ENCODE results near the gene PWWP2B. TPM values are rescaled to one million over a fixed set of nuclear protein-coding genes. Genes with fewer than 3 reads are reported as not detected.
"Not testable (repeated sequence)": the region's sequence is repeated elsewhere in the genome, so short reads cannot be mapped to it uniquely, and the experiment has no call there.

PWWP2B gene
- total RNA-seq, result 10 to 100 TPM; 16.6 to 17.1 TPM

DNA sequence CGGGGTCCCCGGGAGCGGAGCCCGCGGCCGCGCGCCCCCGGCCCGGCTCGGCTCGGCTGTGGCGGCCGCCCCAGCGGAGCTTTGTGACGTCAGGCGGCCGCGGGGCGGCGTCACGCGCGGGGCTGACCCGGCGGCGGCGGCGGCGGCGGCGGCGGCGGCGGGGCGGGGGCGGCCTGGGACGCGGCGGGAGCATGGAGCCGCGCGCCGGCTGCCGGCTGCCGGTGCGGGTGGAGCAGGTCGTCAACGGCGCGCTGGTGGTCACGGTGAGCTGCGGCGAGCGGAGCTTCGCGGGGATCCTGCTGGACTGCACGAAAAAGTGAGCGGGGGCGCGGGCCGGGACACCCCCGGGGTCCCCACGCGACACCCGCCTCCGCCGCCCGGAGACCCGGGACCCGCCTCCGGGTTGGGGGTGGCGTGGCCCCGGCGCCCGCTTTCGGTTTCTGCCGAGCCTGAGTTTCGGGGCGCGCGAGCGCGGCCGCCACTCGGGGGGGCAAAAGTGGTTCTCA is at the start of gene PWWP2B:
PWWP2B (plus strand) TSS at position 165 of the 506 bp plus-strand sequence; CDS start at position 192, 27 bp downstream.
- Mint-ChIP-seq H3K27me3 (peaks cover 2% of the 10 kb centered on the region), H3K4me3 (peak within 1 kb of the TSS; percentile 89), H3K9me3 (peaks cover 5% of the 10 kb centered on the region), H3K4me1 (peaks cover 5% of the 10 kb centered on the region), H3K36me3 (peaks cover 5% of the 10 kb centered on the region), H3K27ac (peak within 1 kb of the TSS; percentile 92)
- ATAC-seq (ENCODE audit: low read depth), result peak; percentile 35
- DNase-seq, result peak; percentile 79
- POLR2A ChIA-PET, result interaction anchor here (1.0 to 4.0 kb wide), 4 partner anchors 11 to 50 kb away, joined by 3 to 33 read pairs (median 4); no protein-coding TSS in a partner anchor

DNA sequence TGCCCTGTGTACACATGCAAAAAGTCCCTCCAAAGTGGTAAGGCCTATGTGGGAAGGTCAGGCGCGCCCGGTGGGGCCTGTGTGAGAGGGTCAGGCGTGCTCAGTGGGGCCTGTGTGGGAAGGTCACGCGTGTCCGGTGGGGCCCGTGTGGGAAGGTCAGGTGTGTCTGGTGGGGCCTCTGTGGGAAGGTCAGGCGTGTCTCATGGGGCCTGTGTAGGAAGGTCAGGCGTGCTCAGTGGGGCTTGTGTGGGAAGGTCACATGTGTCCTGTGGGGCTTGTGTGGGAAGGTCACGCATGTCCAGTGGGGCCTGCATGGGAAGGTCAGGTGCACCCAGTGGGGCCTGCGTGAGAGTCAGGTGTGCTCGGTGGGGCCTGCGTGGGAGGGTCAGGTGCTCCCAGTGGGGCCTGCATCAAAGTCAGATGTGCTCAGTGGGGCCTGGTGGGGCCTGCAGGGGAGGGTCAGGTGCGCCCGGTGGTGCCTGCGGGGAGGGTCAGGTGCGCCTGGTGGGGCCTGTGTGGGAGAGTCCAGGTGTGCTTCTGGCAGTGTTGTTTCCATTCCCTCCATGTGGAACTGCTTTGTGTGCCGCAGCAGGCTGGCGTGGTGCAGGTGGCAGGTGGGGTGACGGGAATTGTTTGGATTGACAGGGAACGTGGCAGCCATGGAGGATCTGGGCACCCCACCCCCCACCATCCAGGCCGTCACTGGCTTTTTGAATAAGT is 49.6 kb upstream of the PWWP2B start:
- peaks cover 2% of the 10 kb centered on the region for H3K36me3 Mint-ChIP-seq
- H3K9me3 Mint-ChIP-seq, result no peaks in the 10 kb centered on the region
- no peaks in the 10 kb centered on the region for H3K27me3 Mint-ChIP-seq
- ATAC-seq (ENCODE audit: low read depth) (no peak), DNase-seq (no peak)
- H3K4me1 Mint-ChIP-seq, result no peaks in the 10 kb centered on the region
- no peak overlapping the region for H3K27ac Mint-ChIP-seq
- no peak overlapping the region for H3K4me3 Mint-ChIP-seq
- POLR2A ChIA-PET, result no interaction called here

DNA sequence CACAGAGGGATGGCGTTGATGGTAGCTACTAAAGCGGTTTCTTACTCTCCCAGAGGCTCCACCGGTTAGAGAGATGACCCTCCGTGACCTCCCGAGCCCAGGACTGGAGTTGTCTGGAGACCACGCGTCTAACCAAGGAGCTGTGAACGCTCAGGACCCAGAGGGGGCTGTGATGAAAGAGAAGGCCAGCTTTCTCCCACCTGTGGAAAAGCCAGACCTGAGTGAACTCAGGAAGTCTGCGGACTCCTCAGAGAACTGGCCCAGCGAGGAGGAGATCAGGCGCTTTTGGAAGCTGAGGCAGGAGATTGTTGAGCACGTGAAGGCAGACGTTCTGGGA is 49.1 kb upstream of the PWWP2B start:
- Mint-ChIP-seq H3K36me3 (no peaks in the 10 kb centered on the region), H3K4me1 (peaks cover 2% of the 10 kb centered on the region), H3K27ac (no peak overlapping the region), H3K9me3 (no peaks in the 10 kb centered on the region), H3K4me3 (no peak overlapping the region), H3K27me3 (no peaks in the 10 kb centered on the region)
- no peak for DNase-seq
- no peak for ATAC-seq (ENCODE audit: low read depth)
- POLR2A ChIA-PET, result no interaction called here

DNA sequence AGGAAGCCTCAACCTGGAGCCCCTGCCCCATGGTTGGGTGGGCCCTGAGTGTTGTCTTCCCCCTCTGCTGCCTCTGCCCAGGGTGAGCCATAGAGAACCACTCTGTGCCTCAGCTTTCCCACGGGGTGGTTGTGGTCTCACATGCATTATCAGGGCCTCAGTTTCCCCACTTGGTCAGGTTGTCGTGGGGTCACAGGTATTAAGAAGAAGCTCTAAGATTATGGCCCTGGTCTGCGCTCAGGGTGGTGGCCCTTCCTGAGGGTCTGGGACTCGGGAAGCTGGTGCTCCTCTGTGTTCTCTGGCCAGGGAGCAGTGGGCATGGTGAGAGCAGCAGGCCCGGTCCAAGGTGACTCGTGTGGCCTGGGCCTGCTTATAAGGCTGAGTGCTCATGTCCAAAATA is 47.2 kb upstream of the PWWP2B start:
- POLR2A ChIA-PET, result no interaction called here
- Mint-ChIP-seq H3K36me3 (no peaks in the 10 kb centered on the region), H3K4me3 (no peak overlapping the region), H3K9me3 (no peaks in the 10 kb centered on the region), H3K4me1 (peaks cover 2% of the 10 kb centered on the region), H3K27me3 (no peaks in the 10 kb centered on the region), H3K27ac (no peak overlapping the region)
- ATAC-seq (ENCODE audit: low read depth) (no peak), DNase-seq (no peak)

DNA sequence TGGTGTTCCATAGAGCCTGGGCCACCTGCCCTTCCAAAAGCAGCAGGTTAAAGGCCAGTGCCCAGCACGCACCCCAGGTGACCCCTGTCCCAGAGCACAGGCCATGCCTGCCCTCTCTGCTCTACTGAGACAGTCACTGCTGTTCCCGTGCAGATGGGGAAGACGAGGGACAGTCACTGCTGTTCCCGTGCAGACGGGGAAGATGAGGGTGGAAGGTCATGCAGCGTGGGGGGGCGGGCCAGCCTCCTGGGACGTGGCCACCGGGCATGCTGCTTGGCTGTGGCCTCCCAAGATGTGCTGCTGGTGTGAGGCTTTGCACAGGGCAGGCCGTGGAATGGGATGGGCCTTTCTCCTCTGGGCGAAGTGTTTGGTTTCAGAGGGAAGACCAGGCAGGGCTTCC is 46.6 kb upstream of the PWWP2B start:
- ATAC-seq (ENCODE audit: low read depth) (no peak), DNase-seq (no peak)
- Mint-ChIP-seq H3K36me3 (no peaks in the 10 kb centered on the region), H3K9me3 (no peaks in the 10 kb centered on the region), H3K4me3 (no peak overlapping the region), H3K4me1 (peaks cover 2% of the 10 kb centered on the region), H3K27me3 (no peaks in the 10 kb centered on the region), H3K27ac (no peak overlapping the region)
- POLR2A ChIA-PET, result no interaction called here

DNA sequence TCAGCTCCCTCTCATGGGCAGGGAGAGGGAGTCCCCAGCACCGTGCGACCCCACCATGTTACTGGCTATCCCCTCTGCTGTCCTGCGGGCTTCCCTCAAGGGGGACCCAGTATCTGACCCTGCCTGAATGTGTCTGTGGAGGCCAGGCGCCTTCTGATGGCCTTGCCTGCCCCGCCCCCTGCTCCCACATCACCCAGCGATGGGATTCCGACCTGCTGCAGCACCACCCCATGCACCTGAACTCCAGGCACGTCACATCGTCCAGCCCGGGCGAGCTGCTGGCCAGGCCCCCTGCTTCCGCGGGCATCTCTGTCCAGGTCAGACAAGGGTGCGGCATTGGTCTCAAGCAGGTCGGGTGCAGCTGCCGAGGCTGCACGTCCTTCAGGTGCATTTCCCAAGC is 46.1 kb upstream of the PWWP2B start:
- ATAC-seq (ENCODE audit: low read depth), result no peak
- Mint-ChIP-seq H3K27ac (no peak overlapping the region), H3K4me1 (peaks cover 2% of the 10 kb centered on the region), H3K27me3 (no peaks in the 10 kb centered on the region), H3K9me3 (no peaks in the 10 kb centered on the region), H3K36me3 (no peaks in the 10 kb centered on the region), H3K4me3 (no peak overlapping the region)
- POLR2A ChIA-PET, result no interaction called here
- peak; percentile 14 for DNase-seq

DNA sequence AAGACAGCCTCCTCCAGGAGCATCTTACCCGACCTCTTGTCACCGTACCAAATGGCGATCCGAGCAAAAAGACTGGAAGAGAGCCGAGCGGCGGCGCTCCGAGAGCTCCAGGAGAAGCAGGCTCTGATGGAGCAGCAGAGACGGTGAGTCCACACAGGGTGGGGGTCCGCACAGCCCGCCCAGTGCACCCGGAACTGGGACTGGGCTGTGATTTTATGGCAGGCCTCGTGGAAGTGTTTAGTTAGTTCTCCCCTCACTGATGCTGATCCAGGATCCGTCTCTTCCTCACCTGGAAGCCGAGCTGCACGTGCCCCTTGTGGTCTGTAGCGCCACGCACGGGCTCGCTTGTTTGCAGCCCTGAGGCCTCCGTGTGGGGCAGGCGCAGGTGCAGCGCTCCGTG is 45.4 kb upstream of the PWWP2B start:
- Mint-ChIP-seq H3K4me3 (no peak overlapping the region), H3K4me1 (peaks cover 2% of the 10 kb centered on the region), H3K36me3 (no peaks in the 10 kb centered on the region), H3K9me3 (no peaks in the 10 kb centered on the region), H3K27ac (no peak overlapping the region), H3K27me3 (no peaks in the 10 kb centered on the region)
- ATAC-seq (ENCODE audit: low read depth) (no peak), DNase-seq (peak; percentile 13)
- POLR2A ChIA-PET, result no interaction called here

DNA sequence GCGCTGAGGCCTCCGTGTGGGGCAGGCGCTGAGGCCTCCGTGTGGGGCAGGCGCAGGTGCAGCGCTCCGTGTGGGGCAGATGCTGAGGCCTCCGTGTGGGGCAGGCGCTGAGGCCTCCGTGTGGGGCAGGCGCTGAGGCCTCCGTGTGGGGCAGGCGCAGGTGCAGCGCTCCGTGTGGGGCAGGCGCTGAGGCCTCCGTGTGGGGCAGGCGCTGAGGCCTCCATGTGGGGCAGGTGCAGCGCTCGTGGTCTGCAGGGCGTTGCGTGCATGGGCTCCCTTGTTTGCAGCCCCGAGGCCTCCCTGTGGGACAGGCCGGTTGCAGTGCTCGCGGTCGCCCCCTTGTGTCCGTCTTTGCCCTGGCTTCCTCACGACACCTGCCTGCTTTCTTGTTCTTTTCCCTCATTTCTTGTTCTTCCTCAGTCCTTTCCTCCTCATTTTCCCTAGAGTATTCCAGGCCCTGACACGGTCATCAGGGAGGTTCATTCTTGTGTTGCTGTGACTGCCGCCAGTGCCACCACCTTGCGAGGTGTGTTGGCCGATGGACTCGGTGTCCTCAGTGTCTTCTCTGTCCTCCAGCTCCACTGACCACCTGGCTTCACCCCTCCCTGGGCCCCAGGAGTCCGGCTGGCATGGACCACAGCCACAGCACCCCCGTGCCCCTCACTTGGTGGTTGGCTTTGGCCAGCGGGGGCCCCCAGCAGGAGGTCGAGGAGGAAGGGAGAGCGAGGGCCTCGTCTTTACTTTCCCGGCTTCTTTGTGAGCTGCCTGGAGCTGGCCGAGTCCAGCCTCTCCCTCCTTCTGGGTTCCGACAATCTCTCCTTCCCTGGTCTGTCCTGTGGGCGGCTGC is 44.3 kb upstream of the PWWP2B start:
- H3K27me3 Mint-ChIP-seq, H3K9me3 Mint-ChIP-seq, POLR2A ChIA-PET, H3K36me3 Mint-ChIP-seq, H3K4me3 Mint-ChIP-seq, H3K4me1 Mint-ChIP-seq: not testable (repeated sequence)
- DNase-seq, result peak; percentile 82
- H3K27ac Mint-ChIP-seq, result peak overlapping the region; percentile 6
- ATAC-seq (ENCODE audit: low read depth), result peak; percentile 63

DNA sequence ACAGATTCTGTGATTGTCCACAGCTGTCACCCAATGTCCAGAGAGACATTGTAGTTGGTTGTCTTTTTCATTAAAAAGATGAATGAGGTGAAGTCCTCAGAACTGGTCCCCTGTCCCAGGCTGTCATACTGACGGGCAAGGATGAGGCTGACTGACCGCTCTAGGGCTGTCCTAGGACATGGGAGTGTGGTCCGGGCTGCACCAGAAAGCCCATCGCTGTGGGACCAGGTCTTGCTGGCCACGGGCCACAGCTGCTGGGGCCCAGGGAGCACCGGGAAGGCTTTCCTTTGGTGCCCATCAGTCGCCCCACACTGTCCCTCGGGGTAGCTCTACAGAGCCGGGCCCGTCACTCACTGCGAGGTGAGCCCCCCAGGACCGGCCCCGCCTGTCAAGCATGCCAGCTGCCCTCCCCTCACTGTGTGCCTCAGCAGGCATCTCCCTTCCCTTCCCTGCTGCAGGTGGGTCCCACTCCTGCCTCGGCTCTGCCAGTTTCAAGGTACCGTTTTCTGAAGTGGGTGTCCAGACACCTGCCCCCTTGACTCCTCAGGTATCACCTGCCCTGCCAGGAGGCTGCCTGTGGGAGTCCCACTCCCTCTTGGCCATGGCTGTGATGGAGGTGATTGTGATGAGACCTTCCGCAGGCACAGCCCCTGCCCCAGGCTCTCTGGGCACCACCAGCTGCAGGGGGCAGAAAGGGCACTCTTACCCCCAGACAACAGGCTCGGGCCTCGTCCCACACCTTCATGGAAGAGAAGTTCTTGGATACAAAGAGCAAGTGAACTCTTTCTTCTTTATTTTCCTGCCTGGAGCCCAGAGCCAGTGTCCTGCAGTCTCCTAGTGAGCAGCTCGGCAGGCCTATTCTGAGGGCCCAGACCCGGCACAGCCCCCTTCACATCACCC is 43.3 kb upstream of the PWWP2B start:
- Mint-ChIP-seq H3K27ac (peak overlapping the region; percentile 6), H3K9me3 (no peaks in the 10 kb centered on the region), H3K4me3 (no peak overlapping the region), H3K4me1 (peaks cover 2% of the 10 kb centered on the region), H3K36me3 (no peaks in the 10 kb centered on the region), H3K27me3 (no peaks in the 10 kb centered on the region)
- POLR2A ChIA-PET, result no interaction called here
- DNase-seq (no peak), ATAC-seq (ENCODE audit: low read depth) (no peak)

DNA sequence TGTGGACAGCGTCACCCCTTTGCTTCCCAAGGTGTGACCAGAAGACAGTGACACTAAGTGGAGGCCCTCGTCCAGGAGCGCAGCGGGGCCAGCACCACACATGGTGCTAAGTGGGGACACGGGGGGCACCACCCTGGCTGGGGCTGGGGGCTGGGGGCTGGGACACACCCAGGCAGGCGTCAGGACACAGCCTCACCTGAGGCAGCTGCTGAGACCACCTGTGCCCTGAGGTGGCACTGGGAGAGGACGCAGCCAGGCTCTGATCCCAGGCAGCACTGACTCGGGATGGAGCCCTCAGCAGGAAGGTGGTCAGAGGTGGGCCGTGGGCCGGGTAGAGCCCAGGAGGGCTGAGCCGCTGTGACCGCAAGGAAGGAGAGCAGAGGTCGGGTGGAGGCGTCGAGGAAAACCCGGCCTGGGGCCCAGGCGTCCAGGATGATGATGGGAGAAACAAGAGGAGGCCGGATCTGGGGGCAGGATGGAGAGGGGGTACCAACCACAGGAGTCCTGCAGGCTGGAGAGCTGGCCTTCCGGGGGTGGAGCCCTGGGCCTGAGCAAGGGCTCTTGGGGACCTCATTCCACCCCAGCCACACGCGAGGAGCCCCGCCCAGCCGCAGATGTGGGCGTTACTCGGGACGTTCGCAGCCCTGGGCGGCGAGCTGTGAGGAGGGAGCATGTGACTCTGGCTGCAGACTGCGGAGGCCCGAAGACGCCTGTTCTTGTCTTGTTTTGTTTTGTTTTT is 42.5 kb upstream of the PWWP2B start:
- ATAC-seq (ENCODE audit: low read depth), result no peak
- Mint-ChIP-seq H3K4me3 (no peak overlapping the region), H3K27me3 (no peaks in the 10 kb centered on the region), H3K36me3 (no peaks in the 10 kb centered on the region), H3K9me3 (no peaks in the 10 kb centered on the region), H3K4me1 (peaks cover 2% of the 10 kb centered on the region), H3K27ac (no peak overlapping the region)
- POLR2A ChIA-PET, result no interaction called here
- DNase-seq, result no peak

DNA sequence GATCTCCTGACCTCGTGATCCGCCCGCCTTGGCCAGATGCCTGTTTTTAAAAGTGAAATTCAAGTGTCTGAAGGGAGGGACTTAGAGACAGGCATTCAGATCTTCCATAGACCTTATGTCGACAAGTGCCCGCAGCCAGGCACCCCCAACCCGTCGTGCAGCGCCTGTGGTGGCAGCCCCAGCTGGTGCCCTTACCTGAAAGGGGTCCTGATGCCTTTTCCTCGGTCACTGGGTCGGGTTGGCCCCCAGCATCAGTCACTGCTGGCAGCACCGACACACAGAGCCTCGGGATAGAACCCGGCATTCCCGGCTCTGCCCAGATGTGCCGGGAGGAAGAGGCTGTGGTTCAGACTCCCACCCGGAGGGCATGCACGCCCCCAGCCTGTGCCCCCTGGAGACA is 41.7 kb upstream of the PWWP2B start:
- Mint-ChIP-seq H3K9me3 (no peaks in the 10 kb centered on the region), H3K27me3 (no peaks in the 10 kb centered on the region), H3K4me1 (peaks cover 2% of the 10 kb centered on the region), H3K27ac (no peak overlapping the region), H3K4me3 (no peak overlapping the region), H3K36me3 (no peaks in the 10 kb centered on the region)
- POLR2A ChIA-PET, result no interaction called here
- ATAC-seq (ENCODE audit: low read depth), result no peak
- DNase-seq, result no peak

DNA sequence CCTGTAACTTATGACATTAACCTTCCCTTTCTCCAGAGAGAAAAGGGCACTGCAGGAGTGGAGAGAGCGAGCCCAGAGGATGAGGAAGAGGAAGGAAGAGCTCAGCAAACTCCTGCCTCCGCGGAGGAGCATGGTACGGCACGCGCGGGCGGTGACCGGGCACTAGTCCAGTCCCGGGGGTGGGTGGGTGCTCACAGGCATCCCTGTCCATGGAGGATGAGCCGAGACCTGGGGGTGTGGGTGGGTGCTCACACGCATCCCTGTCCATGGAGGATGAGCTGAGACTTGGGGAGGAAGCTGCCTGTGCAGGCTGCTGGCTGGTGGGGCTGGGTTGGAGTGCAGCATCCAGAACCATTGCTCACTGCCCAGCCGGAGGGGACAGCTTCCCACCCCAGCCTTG is 41.2 kb upstream of the PWWP2B start:
- H3K4me1 Mint-ChIP-seq, result peaks cover 2% of the 10 kb centered on the region
- H3K36me3 Mint-ChIP-seq, result no peaks in the 10 kb centered on the region
- no peak overlapping the region for H3K4me3 Mint-ChIP-seq
- no peaks in the 10 kb centered on the region for H3K9me3 Mint-ChIP-seq
- H3K27me3 Mint-ChIP-seq, result no peaks in the 10 kb centered on the region
- POLR2A ChIA-PET, result no interaction called here
- DNase-seq, result no peak
- H3K27ac Mint-ChIP-seq, result no peak overlapping the region
- no peak for ATAC-seq (ENCODE audit: low read depth)
